K562 (cell line): Measurements from ENCODE around the gene ACTL8. TPM values are rescaled to one million over a fixed set of nuclear protein-coding genes. Genes with fewer than 3 reads are reported as not detected.

ENCODE experiments used
- BRD9 ChIP-seq: fragments of 450-650 bp; IDR thresholded peaks from 2 replicates; pipeline ENCODE4 v1.6.1; 2018; ENCODE audit warnings: low read depth; ENCODE audit not compliant: partially characterized antibody
- DDX20 ChIP-seq: fragments of 450-650 bp; IDR thresholded peaks from 2 replicates; pipeline ENCODE4 v1.6.1; 2016; ENCODE audit warnings: missing genetic modification characterization, low read depth, mild to moderate bottlenecking, missing compliant biosample characterization, moderate library complexity
- PRMT5 ChIP-seq: sonication (generic); formaldehyde crosslinking; IDR thresholded peaks from 2 replicates; pipeline ENCODE4 v1.5.0; 2020; ENCODE audit warnings: missing genetic modification reagents
- SREBF2 ChIP-seq: sonication (generic); formaldehyde crosslinking; IDR thresholded peaks from 2 replicates; pipeline ENCODE4 v1.4.0; 2020; ENCODE audit warnings: mild to moderate bottlenecking, missing genetic modification reagents
- TAL1 ChIP-seq: fragments of 450-650 bp; IDR thresholded peaks from 2 replicates; pipeline ENCODE4 v1.6.1; 2016; ENCODE audit warnings: mild to moderate bottlenecking
- TEAD1 ChIP-seq, 2 experiments: fragments of 450-650 bp in 1 of 2; sonication (generic) in 1 of 2; formaldehyde crosslinking; IDR thresholded peaks; 2 replicates each; pipeline versions ENCODE4 v1.4.0 to v1.8.0; 2020 to 2022; ENCODE audit warnings: mild to moderate bottlenecking in 2 of 2, missing genetic modification reagents in 1 of 2
- ZKSCAN8 ChIP-seq: fragments of 200-800 bp; sonication (Bioruptor generic); IDR thresholded peaks from 2 replicates; pipeline ENCODE4 v1.6.1; 2016; ENCODE audit warnings: missing genetic modification characterization, missing compliant biosample characterization
- ZNF586 ChIP-seq: fragments of 450-650 bp; formaldehyde crosslinking; conservative IDR thresholded peaks from 2 replicates; pipeline ENCODE4 v1.4.0; 2020; ENCODE audit warnings: mild to moderate bottlenecking, moderate library complexity
- polyA plus RNA-seq, 8 experiments: library from polyadenylated mRNA; depleted of rRNA in 4 of 8; stranded (reverse) in 5 of 8; unstranded in 3 of 8; fragments of >200 nt; fragmentation: Nextera tagmentation in 2 of 8; fragmentation: Illumina TruSeq in 1 of 8; extraction: Ambion mirVana in 2 of 8; extraction: Trizol in 1 of 8; gene quantifications; 2 replicates each; pipeline versions ENCODE4 v1.2.1 to v1.2.3, GENCODE V29; 2011 to 2014; ENCODE audit warnings: inconsistent platforms in 1 of 8, missing spikeins in 1 of 8
- total RNA-seq, 7 experiments: library from RNA; depleted of rRNA in 6 of 7; stranded (reverse); fragments of >200 nt in 6 of 7; fragmentation: Illumina TruSeq in 2 of 7; extraction: Trizol in 2 of 7; gene quantifications; 2 replicates each; pipeline versions ENCODE4 v1.2.1 to v1.2.3, GENCODE V29; 2011 to 2021; ENCODE audit warnings: low replicate concordance in 1 of 7
- TF ChIP-seq, protein P1 (sequence below): fragments of 250-450 bp; sonication (Bioruptor Pico); IDR thresholded peaks from 2 replicates; pipeline ENCODE4 v1.4.0; 2020
- TF ChIP-seq, protein P2 (sequence below): sonication (generic); formaldehyde crosslinking; IDR thresholded peaks from 2 replicates; pipeline ENCODE4 v1.8.0; 2022; ENCODE audit warnings: mild to moderate bottlenecking, missing genetic modification reagents
- TF ChIP-seq, protein P3 (sequence below): fragments of 450-650 bp; IDR thresholded peaks from 2 replicates; pipeline ENCODE4 v1.6.1; 2018; ENCODE audit warnings: mild to moderate bottlenecking, low read depth; ENCODE audit not compliant: partially characterized antibody
- TF ChIP-seq, protein P4 (sequence below): fragments of 450-650 bp; conservative IDR thresholded peaks from 2 replicates; pipeline ENCODE4 v1.6.1; 2016; ENCODE audit warnings: missing genetic modification characterization, low read depth, mild to moderate bottlenecking, control low read depth, missing compliant biosample characterization
- TF ChIP-seq, protein P5 (sequence below): fragments of 450-650 bp; formaldehyde crosslinking; IDR thresholded peaks from 2 replicates; pipeline ENCODE4 v1.4.0; 2020; ENCODE audit warnings: mild to moderate bottlenecking, moderate library complexity
- TF ChIP-seq, protein P6 (sequence below), 2 experiments: fragments of 450-650 bp in 1 of 2; sonication (generic) in 1 of 2; formaldehyde crosslinking in 1 of 2; IDR thresholded peaks in 1 of 2; conservative IDR thresholded peaks in 1 of 2; 2 replicates each; pipeline versions ENCODE4 v1.6.1 to v1.8.1; 2016 to 2023; ENCODE audit warnings: mild to moderate bottlenecking in 2 of 2, moderate library complexity in 2 of 2, inconsistent platforms in 1 of 2, missing genetic modification reagents in 1 of 2

The ACTL8 gene
- total and polyA plus RNA-seq, 9 of the 15 experiments (the other 6 are each of a cell fraction or from before 2014, with no cell fraction given) = 0.30 to 3.3 (median 1.6) TPM

DNA sequence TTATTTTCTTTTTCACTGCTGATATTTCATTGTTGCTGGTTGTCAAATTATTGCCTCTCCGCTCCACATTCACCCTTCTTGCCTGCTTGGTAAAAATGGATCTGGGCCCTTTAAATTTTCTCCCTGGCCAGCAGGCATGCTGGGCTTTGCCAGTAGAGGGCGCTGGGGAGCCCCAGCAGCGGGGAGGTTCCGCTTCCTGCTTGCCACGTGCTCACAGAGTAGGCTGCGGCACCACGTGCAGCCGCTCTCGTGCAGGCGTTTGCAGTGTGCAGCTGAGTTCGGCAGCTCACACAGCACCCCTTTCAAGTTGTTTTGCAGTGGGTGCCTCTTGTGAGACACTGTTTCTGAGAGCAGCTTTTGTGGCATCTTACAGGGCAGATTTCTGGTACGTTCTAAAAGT, at the start of gene ACTL8 (continued):
- TF ChIP-seq, protein P1, sequence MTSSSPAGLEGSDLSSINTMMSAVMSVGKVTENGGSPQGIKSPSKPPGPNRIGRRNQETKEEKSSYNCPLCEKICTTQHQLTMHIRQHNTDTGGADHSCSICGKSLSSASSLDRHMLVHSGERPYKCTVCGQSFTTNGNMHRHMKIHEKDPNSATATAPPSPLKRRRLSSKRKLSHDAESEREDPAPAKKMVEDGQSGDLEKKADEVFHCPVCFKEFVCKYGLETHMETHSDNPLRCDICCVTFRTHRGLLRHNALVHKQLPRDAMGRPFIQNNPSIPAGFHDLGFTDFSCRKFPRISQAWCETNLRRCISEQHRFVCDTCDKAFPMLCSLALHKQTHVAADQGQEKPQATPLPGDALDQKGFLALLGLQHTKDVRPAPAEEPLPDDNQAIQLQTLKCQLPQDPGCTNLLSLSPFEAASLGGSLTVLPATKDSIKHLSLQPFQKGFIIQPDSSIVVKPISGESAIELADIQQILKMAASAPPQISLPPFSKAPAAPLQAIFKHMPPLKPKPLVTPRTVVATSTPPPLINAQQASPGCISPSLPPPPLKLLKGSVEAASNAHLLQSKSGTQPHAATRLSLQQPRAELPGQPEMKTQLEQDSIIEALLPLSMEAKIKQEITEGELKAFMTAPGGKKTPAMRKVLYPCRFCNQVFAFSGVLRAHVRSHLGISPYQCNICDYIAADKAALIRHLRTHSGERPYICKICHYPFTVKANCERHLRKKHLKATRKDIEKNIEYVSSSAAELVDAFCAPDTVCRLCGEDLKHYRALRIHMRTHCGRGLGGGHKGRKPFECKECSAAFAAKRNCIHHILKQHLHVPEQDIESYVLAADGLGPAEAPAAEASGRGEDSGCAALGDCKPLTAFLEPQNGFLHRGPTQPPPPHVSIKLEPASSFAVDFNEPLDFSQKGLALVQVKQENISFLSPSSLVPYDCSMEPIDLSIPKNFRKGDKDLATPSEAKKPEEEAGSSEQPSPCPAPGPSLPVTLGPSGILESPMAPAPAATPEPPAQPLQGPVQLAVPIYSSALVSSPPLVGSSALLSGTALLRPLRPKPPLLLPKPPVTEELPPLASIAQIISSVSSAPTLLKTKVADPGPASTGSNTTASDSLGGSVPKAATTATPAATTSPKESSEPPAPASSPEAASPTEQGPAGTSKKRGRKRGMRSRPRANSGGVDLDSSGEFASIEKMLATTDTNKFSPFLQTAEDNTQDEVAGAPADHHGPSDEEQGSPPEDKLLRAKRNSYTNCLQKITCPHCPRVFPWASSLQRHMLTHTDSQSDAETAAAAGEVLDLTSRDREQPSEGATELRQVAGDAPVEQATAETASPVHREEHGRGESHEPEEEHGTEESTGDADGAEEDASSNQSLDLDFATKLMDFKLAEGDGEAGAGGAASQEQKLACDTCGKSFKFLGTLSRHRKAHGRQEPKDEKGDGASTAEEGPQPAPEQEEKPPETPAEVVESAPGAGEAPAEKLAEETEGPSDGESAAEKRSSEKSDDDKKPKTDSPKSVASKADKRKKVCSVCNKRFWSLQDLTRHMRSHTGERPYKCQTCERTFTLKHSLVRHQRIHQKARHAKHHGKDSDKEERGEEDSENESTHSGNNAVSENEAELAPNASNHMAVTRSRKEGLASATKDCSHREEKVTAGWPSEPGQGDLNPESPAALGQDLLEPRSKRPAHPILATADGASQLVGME = no peak
- TF ChIP-seq, protein P2, sequence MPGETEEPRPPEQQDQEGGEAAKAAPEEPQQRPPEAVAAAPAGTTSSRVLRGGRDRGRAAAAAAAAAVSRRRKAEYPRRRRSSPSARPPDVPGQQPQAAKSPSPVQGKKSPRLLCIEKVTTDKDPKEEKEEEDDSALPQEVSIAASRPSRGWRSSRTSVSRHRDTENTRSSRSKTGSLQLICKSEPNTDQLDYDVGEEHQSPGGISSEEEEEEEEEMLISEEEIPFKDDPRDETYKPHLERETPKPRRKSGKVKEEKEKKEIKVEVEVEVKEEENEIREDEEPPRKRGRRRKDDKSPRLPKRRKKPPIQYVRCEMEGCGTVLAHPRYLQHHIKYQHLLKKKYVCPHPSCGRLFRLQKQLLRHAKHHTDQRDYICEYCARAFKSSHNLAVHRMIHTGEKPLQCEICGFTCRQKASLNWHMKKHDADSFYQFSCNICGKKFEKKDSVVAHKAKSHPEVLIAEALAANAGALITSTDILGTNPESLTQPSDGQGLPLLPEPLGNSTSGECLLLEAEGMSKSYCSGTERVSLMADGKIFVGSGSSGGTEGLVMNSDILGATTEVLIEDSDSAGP (CRISPR knock-in tag) = peak; percentile 79; the same call in 1 of the 2 replicates
- no peak for TF ChIP-seq DDX20 (tag)
- no peak for TF ChIP-seq TAL1
- TF ChIP-seq PRMT5 (CRISPR knock-in tag) = no peak
- TF ChIP-seq, protein P3, sequence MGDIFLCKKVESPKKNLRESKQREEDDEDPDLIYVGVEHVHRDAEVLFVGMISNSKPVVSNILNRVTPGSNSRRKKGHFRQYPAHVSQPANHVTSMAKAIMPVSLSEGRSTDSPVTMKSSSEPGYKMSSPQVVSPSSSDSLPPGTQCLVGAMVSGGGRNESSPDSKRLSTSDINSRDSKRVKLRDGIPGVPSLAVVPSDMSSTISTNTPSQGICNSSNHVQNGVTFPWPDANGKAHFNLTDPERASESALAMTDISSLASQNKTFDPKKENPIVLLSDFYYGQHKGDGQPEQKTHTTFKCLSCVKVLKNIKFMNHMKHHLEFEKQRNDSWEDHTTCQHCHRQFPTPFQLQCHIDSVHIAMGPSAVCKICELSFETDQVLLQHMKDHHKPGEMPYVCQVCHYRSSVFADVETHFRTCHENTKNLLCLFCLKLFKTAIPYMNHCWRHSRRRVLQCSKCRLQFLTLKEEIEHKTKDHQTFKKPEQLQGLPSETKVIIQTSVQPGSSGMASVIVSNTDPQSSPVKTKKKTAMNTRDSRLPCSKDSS = no peak
- no peak for TF ChIP-seq BRD9
- no peak for TF ChIP-seq SREBF2 (CRISPR knock-in tag)
- TF ChIP-seq, protein P4, sequence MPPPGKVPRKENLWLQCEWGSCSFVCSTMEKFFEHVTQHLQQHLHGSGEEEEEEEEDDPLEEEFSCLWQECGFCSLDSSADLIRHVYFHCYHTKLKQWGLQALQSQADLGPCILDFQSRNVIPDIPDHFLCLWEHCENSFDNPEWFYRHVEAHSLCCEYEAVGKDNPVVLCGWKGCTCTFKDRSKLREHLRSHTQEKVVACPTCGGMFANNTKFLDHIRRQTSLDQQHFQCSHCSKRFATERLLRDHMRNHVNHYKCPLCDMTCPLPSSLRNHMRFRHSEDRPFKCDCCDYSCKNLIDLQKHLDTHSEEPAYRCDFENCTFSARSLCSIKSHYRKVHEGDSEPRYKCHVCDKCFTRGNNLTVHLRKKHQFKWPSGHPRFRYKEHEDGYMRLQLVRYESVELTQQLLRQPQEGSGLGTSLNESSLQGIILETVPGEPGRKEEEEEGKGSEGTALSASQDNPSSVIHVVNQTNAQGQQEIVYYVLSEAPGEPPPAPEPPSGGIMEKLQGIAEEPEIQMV = no peak
- TF ChIP-seq, protein P5, sequence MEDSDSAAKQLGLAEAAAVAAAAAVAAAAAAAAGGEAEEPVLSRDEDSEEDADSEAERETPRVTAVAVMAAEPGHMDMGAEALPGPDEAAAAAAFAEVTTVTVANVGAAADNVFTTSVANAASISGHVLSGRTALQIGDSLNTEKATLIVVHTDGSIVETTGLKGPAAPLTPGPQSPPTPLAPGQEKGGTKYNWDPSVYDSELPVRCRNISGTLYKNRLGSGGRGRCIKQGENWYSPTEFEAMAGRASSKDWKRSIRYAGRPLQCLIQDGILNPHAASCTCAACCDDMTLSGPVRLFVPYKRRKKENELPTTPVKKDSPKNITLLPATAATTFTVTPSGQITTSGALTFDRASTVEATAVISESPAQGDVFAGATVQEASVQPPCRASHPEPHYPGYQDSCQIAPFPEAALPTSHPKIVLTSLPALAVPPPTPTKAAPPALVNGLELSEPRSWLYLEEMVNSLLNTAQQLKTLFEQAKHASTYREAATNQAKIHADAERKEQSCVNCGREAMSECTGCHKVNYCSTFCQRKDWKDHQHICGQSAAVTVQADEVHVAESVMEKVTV = no peak
- TF ChIP-seq, protein P6, sequence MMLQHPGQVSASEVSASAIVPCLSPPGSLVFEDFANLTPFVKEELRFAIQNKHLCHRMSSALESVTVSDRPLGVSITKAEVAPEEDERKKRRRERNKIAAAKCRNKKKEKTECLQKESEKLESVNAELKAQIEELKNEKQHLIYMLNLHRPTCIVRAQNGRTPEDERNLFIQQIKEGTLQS (IDR thresholded peaks at IDR 0.05) = no peak
- TF ChIP-seq, protein P6 (CRISPR knock-in tag; conservative IDR thresholded peaks at IDR 0.05) = no peak
- no peak for TF ChIP-seq ZNF586 (CRISPR knock-in tag)
- peak in 1 of 2 experiments; percentile 45; a peak in 1 of 4 replicates for TF ChIP-seq TEAD1 (CRISPR knock-in tag; IDR thresholded peaks at IDR 0.05)
- no peak for TF ChIP-seq ZKSCAN8
